Spleen (tissue), 7 donors: ENCODE measurements around the gene PER3.

Source experiments
- POLR2A ChIP-seq, 3 donors: fragments of 450-650 bp; IDR thresholded peaks; one replicate each; pipeline ENCODE4 v1.5.1; 2017; ENCODE audit warnings: antibody characterized with exemption in 3 of 3, mild to moderate bottlenecking in 1 of 3
- POLR2AphosphoS5 ChIP-seq, 3 donors: sonication (generic); formaldehyde crosslinking; IDR thresholded peaks; one replicate each; pipeline ENCODE4 v1.5.1; 2017; ENCODE audit warnings: antibody characterized with exemption in 3 of 3
- TF ChIP-seq, protein P1 (sequence below), 11 experiments: fragments of 200-600 bp in 7 of 11; fragments of 450-650 bp in 4 of 11; sonication (generic) in 4 of 11; IDR thresholded peaks in 8 of 11; conservative IDR thresholded peaks in 3 of 11; 1 replicate in 7 of 11; 2 replicates in 4 of 11; pipeline versions ENCODE4 v1.4.0 to v1.8.0; 2016 to 2021; ENCODE audit warnings: antibody characterized with exemption in 11 of 11, inconsistent platforms in 4 of 11, mild to moderate bottlenecking in 1 of 11
- donor health status: DM: no; HTN: no; CAD: no; lungs with moderate emphysema.
- donor health status: DM: no; HTN: no; CAD: no.
- donor health status: DM: no; HTN: no; CAD: no.

DNA sequence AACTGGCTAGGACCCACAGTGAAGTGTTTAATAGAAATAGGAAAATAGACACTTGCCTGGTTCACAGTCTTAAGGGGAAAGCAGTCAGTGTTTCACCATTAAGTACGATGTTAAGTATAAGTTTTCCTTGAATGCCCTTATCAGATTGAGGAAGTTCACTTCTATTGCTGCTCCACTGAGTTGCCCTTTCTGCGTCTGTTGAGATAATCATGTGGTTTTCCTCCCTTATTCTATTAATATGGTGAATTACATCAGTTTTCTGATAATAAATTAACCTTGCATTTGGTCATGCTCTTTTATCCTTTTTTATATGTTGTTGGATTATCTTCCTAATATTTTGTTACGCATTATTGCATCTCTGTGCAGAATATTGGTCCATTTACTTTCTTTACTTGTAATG, 47.4 kb downstream of the PER3 start:
- TF ChIP-seq, protein P1, sequence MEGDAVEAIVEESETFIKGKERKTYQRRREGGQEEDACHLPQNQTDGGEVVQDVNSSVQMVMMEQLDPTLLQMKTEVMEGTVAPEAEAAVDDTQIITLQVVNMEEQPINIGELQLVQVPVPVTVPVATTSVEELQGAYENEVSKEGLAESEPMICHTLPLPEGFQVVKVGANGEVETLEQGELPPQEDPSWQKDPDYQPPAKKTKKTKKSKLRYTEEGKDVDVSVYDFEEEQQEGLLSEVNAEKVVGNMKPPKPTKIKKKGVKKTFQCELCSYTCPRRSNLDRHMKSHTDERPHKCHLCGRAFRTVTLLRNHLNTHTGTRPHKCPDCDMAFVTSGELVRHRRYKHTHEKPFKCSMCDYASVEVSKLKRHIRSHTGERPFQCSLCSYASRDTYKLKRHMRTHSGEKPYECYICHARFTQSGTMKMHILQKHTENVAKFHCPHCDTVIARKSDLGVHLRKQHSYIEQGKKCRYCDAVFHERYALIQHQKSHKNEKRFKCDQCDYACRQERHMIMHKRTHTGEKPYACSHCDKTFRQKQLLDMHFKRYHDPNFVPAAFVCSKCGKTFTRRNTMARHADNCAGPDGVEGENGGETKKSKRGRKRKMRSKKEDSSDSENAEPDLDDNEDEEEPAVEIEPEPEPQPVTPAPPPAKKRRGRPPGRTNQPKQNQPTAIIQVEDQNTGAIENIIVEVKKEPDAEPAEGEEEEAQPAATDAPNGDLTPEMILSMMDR (IDR thresholded peaks at IDR 0.05 in 8 of 11, conservative IDR thresholded peaks at IDR 0.05 in 3 of 11) = no peak
- TF ChIP-seq POLR2A (IDR thresholded peaks at IDR 0.05) = no peak
- TF ChIP-seq POLR2AphosphoS5 (IDR thresholded peaks at IDR 0.05) = no peak
